NAMALWA (cell line): ENCODE data around the gene WRNIP1.
A peak's percentile ranks its signal among the peaks of the same experiment; 100 is the strongest.
"Not testable (repeated sequence)": the region's sequence is repeated elsewhere in the genome, so short reads cannot be mapped to it uniquely, and the experiment has no call there.

Experiments
- DNase-seq: peaks from one replicate; pipeline ENCODE4 v3.0.0-alpha.2; 2015; ENCODE audit warnings: low spot score

The WRNIP1 gene

DNA sequence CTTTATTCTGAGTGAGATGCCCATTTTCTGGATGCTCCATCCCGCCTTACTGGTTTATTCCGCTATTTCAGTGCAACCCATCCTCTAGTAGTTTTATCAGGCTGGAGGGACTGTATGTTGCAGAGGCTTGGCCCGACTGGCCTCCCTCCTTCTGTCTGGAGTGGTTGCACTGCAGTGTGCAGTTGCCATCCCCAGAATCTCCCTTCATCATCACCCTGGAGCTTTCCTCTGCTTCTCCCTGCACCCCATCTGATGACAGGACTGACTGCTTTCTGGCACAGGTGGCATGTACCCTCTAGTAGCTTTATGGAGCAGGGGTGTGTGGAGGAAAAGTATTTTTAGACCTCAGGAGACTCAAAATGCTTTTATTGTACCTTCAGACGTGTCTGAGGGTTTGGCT lies 21.1 kb downstream of the WRNIP1 start:
- no peak for DNase-seq

DNA sequence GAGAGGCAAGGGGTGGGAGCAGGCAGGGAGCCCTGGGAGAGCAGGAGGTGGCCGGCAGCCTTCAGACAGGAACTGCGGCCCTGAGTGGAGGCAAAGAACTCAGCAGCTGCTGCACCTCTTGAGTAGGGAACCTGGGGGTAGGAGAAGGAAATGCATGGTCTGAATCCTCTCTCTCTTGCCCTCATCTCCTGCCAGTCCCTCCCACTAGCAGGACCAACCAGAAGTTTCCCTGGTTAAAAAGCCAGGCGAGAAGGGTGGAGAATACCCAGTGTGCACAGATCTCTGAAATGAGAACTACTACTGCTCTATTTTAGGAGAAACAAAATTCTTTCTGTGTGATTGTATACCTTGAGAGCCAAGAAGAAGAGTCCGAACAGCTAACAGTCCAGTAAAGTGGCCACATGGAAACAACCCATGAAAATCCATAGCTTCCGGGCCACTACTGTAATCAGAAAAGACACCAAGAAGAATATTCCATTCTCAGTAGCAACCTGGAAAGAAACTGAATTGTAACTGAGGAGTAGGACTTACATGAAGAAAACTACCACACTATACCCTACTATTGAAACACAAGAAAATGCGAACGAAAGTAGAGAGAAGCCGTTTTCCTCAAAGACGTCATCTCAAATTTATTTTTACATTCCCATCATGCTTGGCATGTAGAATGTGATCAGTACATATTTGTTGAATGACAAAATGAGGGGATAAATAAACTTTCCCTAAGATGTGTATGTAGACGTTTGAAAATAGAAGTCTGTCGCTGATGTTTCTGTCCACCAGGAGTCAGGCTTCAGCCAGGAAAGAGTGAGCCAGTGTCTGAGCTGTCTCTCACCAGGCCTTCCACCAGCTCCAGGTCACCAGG lies 25.6 kb downstream of the WRNIP1 start:
- peak; percentile 69 for DNase-seq

DNA sequence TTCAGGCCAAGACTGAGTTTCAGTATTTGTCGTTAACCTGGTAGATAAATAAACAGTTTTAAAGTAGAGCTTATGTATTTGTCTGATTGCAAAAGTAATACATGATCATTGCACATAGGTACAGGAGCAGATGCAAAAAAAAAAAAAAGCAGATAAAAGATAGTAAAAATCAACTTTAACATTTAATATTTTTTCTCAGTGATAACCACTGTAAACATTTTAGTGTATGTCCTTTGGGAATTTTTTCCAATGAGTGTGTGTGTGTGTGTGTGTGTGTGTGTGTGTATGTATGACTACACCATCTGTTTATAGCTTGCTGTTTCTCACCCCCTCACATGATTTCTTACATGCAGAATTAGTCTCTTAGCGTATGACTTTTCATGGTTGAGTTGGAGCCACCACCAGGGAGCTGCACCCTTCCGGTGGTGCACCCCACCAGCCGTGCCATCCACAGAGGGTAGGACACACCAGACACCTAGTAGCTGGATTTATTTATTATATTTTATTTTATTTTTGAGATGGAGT lies 26.3 kb downstream of the WRNIP1 start:
- DNase-seq, result no peak

DNA sequence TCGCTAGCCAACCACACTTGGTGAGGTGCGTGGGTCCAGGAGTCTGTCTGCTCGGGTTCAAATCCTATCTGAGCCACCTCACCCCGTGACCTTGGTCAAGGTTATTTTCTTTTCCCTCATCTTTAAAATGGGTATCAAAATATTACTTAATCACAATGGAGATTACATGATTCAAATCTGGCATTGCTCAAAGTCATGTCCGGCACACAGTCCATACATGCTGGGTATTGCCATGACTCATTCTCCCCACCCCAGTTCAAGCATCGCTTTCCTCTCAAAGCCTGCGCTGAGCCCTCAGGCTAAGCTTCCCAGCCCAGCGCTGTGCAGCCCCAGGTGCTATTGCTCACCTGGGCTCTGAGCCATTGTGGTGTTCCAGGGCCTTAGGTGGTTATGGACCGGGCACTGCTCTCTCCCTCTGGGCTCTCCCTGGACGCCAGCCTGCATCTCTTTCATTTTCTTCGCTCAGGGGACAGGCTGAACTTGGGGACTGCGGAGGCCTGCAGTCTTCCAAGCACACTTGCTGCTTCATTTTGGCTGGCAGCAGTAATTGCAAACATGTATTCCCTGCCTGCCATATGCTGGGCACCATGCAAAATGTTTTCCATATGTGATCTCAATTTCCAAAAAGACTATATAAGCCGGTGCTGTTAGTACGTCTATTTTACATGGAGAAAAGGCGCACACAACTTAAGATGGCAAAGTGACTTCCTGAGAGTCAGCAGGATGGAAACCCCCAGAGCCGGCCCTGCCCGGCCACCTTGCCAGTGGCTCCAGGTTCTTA lies 27.3 kb downstream of the WRNIP1 start:
- DNase-seq, result no peak

DNA sequence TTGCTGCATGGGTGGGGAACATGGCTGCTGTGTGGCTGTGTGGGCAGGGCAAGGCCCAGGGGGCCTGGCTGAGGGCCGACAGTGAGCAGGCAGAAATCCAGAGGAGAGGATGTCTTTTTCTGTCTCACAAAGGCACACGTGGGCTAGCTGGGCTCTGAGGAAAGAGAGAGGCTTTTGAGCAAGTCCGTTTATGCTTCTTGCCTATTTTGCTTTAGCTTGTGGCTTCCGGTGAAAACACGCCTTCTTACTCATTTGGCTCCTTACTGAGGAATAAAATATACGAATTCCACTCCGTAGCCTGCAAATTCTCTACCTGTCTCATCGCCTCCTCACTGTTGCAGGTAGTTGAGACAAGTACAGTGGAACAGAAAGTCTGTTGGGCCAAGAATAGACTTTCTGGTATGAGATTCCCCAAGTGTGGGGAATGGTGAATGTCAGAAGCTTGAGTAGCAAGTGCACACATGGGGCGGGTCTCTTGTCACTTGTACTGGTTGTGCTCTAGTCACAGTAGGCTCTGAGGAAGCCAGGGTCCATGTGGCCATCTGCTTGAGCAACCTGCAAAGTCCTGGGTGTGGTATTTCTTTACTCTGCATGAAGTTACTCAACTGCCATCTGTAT lies 28.4 kb downstream of the WRNIP1 start:
- DNase-seq, result no peak

DNA sequence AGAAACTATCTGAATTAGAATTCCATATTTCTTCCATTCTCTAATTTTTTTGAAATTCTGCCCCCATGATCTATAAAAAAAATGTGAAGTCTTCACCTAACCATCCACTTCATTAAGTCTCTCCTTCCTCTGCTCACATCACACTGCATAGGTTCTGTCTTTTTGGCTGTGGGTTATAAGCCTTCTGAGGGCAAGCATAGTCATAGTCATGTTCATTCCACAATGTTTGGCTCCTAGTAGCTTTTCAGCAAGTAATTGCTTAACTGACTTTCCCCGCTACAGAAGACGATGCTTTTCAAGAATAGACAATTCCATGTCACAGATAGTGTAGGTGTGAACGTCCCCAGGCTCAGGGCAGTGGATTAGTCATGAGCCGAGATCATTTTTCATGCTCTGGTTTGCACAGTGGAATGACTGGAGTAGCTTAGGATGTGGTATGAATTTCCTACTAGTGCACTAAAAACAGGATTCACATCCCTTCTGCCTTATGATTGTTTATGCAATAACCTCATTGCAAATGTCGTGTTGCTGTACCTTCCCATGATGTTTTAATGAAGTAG lies 29.1 kb downstream of the WRNIP1 start:
- DNase-seq, result no peak

DNA sequence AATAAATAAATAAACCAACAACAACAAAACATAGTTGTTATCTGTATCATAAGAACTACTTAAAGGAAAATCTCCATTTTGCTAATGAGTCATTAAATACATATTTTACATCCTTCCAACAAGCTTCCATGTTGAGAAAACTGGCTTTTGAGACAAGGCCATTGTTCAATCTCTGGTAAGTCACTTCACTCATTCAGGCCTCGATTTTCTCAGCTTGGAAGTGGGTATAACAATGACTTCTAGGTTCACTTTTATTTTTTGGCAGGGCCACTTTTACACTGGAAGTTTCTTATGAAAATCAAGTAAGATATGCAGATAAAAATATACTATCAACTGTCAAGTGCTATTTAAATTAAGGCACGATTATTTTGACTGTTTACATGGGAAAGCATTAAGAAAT lies 30.0 kb downstream of the WRNIP1 start:
- no peak for DNase-seq

DNA sequence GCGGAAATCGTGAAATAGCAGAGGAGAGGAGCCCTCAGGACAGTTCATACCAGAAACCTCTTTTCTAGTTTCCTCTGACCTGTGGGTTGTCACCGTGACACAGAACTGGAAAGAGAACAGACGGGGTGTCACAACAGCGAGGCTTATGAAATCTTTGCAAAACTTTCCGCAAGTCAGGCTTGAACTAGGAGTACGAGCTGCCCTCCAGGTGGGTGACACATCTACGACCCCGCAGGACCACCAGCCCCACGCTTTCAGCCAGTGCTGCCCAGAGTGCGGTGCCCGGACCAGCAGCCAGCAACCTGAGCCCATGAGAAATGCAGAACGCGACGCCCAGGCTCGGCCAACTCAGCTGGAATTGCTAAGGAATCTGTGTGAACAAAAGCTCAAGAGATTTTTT lies 30.8 kb downstream of the WRNIP1 start:
- DNase-seq, result no peak

DNA sequence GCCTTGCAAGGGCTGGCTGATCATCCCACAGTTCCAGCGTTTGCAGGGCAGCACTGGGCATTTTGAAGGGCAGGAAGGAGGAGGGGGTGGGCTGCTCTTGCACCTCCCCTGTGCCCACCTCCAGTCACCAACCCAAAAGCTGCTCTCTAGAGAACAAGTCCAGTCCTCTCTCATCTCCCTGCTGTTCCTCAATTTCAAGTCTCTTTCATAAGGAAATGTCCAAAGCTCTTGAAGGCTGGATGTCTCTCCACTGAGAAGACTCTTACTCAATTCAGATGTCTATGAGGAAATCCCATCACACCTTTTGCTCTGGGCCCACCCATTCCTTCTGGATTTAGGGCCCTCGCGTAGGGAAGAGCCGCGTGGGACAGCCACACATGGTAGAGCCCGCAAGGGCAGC lies 31.7 kb downstream of the WRNIP1 start:
- no peak for DNase-seq

DNA sequence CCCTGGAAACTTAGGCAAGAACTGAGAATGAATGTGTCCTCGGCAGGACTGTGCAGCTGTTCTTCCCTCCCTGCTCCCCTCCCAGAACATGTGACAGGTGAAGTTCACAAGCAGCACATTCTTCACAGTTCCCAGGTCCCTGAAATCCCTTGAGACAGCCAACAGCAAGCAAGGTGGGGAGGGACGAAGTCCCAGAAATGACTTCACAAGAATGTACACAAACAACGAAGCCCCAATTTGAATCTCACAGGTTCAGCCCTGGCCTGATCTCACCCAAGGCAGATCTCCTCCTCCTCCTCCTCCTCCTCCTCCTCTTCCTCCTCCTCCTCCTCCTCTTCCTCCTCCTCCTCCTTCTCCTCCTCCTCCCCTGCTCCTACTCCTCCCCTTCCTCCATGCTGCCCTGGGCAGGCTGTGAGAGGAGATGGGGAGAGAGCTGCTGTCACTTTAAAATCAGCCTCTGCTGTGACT lies 32.4 kb downstream of the WRNIP1 start:
- DNase-seq, result no peak

DNA sequence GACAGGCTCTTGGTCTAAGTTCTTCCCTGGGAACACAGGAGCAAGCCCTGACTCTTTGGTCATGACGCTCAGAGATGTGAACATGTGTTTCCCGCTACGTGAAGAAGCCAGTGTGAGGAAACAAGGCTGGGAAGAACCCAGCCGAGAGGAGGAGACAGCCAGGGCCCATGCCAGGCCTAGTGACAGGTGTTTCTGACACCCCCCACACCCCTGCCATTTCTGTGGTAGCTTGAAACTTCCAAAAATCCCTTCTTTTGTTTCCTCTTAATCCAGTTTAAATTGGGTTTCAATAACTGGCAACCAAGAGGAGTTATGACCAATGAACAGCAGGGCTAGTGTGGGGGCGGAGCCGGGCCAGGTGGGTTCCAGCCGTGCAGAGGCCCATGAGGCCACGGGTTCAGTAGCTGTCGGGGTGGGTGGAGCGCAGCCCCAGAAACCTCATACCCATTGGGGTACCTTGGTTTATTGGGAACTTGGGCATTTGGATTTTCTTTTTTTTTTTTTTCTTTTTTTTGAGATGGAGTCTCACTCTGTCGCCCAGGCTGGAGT lies 33.5 kb downstream of the WRNIP1 start:
- DNase-seq, result no peak

DNA sequence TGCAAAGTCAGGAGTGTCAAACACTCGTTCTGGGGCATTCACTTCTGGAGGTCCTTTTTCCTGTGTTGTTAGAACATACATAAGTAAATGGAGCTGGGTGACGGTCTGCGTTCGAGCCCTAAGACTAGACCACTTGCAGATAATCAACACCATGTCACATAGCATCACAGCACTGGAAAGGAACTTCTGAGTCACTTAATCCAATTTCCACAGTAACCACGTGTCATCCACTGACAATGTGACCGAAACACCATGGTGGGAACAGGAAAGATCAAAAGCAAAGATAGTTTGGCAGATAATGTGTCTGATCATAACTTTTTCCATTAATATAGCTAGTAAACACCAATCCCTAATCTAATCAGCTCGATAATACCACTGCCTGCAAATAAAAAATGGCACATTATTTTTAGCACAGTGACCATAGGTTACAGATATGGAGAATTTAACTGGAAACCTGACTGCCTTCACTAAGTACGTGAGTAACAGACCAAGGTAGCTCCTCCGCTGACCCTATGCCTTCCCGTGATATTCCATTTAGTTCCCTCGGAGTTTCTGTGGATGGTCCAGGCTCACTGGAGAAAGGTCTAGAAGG lies 34.8 kb downstream of the WRNIP1 start:
- no peak for DNase-seq

DNA sequence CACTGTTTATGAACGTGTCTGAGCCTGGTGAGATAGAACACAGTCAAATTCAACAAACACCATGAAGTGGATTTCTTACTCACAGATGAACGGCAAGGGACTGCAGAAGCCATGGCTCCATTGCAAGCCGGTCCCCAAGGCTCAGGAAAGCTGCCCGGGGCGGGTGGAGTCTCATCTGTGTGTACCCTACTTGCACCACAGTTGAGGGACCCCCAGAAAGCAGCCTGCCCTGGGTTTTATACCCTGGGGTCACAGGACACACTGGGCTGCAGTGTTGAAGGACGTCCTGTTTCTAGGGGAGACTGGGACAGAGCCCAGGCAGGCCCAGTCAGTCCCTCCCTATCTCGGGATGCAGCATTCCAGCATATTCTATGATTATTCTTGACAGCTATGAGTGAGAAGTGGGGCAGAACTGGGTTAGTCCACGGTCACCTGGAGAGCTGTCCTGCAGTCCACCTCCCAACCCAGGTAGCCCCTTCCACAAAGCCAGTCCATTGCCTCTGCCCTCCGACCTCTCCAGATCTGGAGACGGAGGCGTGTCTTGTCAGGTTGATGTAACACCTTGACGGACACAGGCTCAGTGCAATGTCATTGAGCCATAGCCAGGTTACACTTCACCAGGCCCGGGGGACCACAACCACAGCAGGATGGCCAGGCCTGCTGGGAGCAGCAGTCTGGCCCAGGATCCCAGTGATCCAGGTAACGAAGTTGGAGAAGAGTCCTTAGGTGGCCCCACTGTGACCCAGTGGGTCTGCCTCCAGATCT lies 35.5 kb downstream of the WRNIP1 start:
- DNase-seq, result no peak

DNA sequence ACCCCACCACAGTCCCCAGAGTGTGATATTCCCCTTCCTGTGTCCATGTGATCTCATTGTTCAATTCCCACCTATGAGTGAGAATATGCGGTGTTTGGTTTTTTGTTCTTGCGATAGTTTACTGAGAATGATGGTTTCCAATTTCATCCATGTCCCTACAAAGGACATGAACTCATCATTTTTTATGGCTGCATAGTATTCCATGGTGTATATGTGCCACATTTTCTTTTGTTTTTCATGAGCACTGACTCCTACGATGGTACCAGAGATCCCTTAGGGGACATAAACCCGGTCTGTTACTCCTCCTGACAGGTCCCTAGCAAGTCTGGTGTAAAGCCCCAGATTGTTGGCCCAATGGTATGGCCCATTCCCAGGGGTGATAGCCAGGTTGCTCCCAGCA lies 36.5 kb downstream of the WRNIP1 start:
- not testable (repeated sequence) for DNase-seq

DNA sequence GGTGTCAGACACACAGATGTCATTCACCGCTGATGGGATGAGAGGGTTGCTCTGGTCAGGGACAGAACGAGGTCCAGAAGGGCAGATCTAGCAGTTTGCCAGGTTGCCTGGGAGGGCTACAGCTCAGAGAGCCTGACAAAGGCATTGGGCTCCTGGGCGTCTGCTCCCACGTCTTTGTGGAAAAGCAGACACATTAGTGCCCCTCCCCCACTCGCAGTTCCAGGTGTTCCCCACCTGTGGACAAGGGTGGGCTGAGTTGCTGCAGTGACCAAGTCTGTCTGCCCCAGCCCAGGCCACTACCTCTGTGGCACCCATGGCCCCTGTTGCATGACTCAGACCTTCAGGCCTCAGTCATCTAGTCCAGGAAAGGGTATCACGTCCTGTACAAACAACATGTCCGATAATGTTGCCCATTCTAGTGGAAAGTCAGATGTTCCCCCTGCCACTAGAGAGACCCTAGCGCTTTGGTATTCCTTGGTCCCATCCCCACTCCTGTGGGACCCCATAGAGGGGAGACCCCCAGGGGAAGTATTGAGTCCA lies 37.4 kb downstream of the WRNIP1 start:
- DNase-seq, result no peak

DNA sequence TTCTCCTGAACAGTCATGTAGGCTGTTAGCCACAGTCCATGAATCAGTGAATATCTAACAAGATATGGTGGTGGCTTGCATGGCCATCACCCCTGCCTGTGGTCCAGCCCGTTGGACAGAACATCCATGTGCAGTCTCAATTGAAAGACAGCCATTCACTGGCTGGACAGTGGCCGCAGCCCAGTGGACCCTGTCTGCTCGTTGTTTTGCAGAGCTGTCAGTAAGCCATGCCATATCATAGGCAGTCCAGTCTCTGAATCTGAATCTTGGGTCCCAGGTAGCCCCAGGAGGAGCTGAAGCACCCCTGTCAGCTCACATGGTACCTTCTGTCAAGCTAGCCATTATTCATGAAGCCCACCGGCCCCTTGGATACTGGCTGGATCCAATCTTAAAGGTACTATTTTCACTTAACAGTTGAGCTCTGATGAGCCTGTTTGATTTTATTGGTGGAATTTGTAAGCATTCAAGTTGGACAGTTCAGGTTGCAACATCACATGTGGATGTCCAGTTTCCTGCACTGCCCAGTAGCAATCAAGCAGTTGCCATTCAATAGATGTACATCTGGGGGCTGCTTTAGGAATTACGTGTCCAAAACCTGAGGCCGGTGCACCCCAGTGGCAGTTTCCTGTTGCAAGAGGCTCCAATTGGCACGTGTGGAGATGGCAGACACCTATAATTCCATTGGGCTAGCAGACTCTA lies 38.7 kb downstream of the WRNIP1 start:
- no peak for DNase-seq

DNA sequence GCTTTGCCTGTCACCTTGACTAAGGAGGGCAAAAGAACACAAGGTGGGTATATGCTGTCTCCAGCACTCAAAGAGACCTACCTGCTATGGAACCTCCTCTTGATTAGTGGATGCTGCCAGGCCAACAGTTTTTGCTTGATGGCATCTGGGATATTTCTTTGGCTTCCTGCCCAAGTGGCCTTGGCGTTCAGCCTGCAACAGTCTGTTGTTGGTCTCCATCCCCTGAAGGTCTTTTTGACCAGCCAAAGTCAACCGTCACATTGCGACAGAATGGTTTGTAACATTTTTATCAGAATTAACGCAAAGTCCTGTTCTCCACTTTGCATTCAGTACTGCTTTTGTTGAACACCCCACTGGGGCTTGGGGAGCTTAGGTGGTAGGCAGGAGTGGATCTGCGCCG lies 39.3 kb downstream of the WRNIP1 start:
- no peak for DNase-seq

DNA sequence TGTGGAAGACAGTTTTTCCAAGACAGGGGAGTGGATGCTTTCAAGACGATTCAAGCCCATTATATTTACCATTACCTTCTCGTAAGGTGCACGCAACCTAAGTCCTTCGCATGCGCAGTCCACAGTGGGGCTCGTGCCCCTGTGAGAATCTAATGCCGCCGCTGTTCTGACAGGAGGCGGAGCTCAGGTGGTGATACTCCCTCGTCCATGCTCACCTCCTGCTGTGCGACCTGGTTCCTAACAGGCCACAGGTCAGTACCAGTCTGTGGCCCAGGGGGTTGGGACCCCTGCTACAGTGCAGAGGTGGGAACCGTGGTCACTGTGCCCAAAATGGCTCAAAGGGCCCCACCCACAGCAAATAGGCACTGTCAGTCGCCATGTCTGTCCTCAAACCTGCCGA lies 39.8 kb downstream of the WRNIP1 start:
- DNase-seq, result no peak

DNA sequence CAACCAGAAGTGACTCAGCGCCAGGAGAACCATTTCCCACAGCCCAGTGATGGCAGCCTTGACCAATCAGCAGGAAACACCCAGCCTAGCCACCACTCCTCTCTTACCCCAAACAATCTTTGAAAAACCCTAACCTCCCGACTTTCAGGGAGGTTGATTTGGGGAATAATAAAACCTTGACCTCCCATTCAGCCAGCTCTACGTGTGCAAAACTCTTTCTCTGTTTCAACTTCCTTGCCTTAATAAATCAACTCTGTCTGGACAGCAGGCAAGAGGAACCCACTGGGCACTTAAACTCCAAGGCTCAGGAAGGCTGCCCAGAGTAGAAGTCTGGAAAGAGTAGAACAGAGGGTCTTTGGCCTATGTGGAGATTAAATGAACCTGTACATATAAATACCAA lies 41.5 kb downstream of the WRNIP1 start:
- no peak for DNase-seq
